ENCODE measurements around the gene MRPS27.
"Not testable (repeated sequence)": the region's sequence is repeated elsewhere in the genome, so short reads cannot be mapped to it uniquely, and the experiment has no call there.

Gene MRPS27

GRCh38 chr5:72326306-72326649 is 6.2 kb upstream of the MRPS27 start:
- in situ Hi-C loops (cut with MboI; ENCODE audit: low sequenced_read_pairs), result no loop called here

- in situ Hi-C loops (cut with MboI; ENCODE audit: low sequenced_read_pairs), result no loop called here
Measured at GRCh38 chr5:72325566-72326305, 5.7 kb upstream of the MRPS27 start.

GRCh38 chr5:72324189-72324825 is 4.3 kb upstream of the MRPS27 start:
- in situ Hi-C loops (cut with MboI; ENCODE audit: low sequenced_read_pairs), result no loop called here

- in situ Hi-C loops (cut with MboI; ENCODE audit: low sequenced_read_pairs), result not testable (repeated sequence)
Measured at GRCh38 chr5:72319435-72319975, 535 bp downstream of the MRPS27 start.

GRCh38 chr5:72314571-72315172 is 5.4 kb downstream of the MRPS27 start:
- in situ Hi-C loops (cut with MboI; ENCODE audit: low sequenced_read_pairs), result no loop called here

- in situ Hi-C loops (cut with MboI; ENCODE audit: low sequenced_read_pairs), result no loop called here
Measured at GRCh38 chr5:72313141-72313540, 6.9 kb downstream of the MRPS27 start.

- in situ Hi-C loops (cut with MboI; ENCODE audit: low sequenced_read_pairs), result no loop called here
Measured at GRCh38 chr5:72308853-72309191, 11.2 kb downstream of the MRPS27 start.

GRCh38 chr5:72307968-72308852 is 11.8 kb downstream of the MRPS27 start:
- in situ Hi-C loops (cut with MboI; ENCODE audit: low sequenced_read_pairs), result no loop called here

- in situ Hi-C loops (cut with MboI; ENCODE audit: low sequenced_read_pairs), result no loop called here
Measured at GRCh38 chr5:72307573-72307967, 12.5 kb downstream of the MRPS27 start.

- in situ Hi-C loops (cut with MboI; ENCODE audit: low sequenced_read_pairs), result no loop called here
Measured at GRCh38 chr5:72305194-72306142, 14.6 kb downstream of the MRPS27 start.

- in situ Hi-C loops (cut with MboI; ENCODE audit: low sequenced_read_pairs), result no loop called here
Measured at GRCh38 chr5:72302171-72302570, 17.9 kb downstream of the MRPS27 start.

- in situ Hi-C loops (cut with MboI; ENCODE audit: low sequenced_read_pairs), result no loop called here
Measured at GRCh38 chr5:72301557-72301956, 18.5 kb downstream of the MRPS27 start.

- in situ Hi-C loops (cut with MboI; ENCODE audit: low sequenced_read_pairs), result no loop called here
Measured at GRCh38 chr5:72300590-72301339, 19.3 kb downstream of the MRPS27 start.

- in situ Hi-C loops (cut with MboI; ENCODE audit: low sequenced_read_pairs), result no loop called here
Measured at GRCh38 chr5:72298711-72299110, 21.3 kb downstream of the MRPS27 start.

- in situ Hi-C loops (cut with MboI; ENCODE audit: low sequenced_read_pairs), result not testable (repeated sequence)
Measured at GRCh38 chr5:72298136-72298535, 21.9 kb downstream of the MRPS27 start.

GRCh38 chr5:72296256-72296655 is 23.8 kb downstream of the MRPS27 start:
- in situ Hi-C loops (cut with MboI; ENCODE audit: low sequenced_read_pairs), result no loop called here

GRCh38 chr5:72295539-72295938 is 24.5 kb downstream of the MRPS27 start:
- in situ Hi-C loops (cut with MboI; ENCODE audit: low sequenced_read_pairs), result no loop called here

GRCh38 chr5:72294473-72294872 is 25.6 kb downstream of the MRPS27 start:
- in situ Hi-C loops (cut with MboI; ENCODE audit: low sequenced_read_pairs), result no loop called here

- in situ Hi-C loops (cut with MboI; ENCODE audit: low sequenced_read_pairs), result no loop called here
Measured at GRCh38 chr5:72293495-72294055, 26.5 kb downstream of the MRPS27 start.
